IPS-NIHi7 (cell line): Measurements from ENCODE around the gene CYYR1.

Experiments used
- DNase-seq: peaks from one replicate; pipeline ENCODE4 v3.0.0; 2012; ENCODE audit warnings: mixed read lengths; ENCODE audit errors: extremely low spot score

CYYR1 gene

GRCh38 chr21:26553898-26554297, 19.2 kb downstream of the CYYR1 start:
- no peak for DNase-seq

GRCh38 chr21:26550326-26550725, 22.8 kb downstream of the CYYR1 start:
- no peak for DNase-seq

GRCh38 chr21:26546446-26547097, 26.5 kb downstream of the CYYR1 start:
- DNase-seq = no peak

- DNase-seq = no peak
Measured at GRCh38 chr21:26544201-26544775, 28.8 kb downstream of the CYYR1 start.

- DNase-seq = no peak
Measured at GRCh38 chr21:26540651-26541050, 32.4 kb downstream of the CYYR1 start.

GRCh38 chr21:26539566-26539965, 33.5 kb downstream of the CYYR1 start:
- no peak for DNase-seq

GRCh38 chr21:26534517-26534916, 38.6 kb downstream of the CYYR1 start:
- DNase-seq = no peak

- no peak for DNase-seq
Measured at GRCh38 chr21:26532208-26532607, 40.9 kb downstream of the CYYR1 start.

GRCh38 chr21:26529526-26529925, 43.6 kb downstream of the CYYR1 start:
- no peak for DNase-seq

GRCh38 chr21:26528882-26529281, 44.2 kb downstream of the CYYR1 start:
- no peak for DNase-seq

- DNase-seq = no peak
Measured at GRCh38 chr21:26522704-26523103, 50.4 kb downstream of the CYYR1 start.

GRCh38 chr21:26519142-26519541, 53.9 kb downstream of the CYYR1 start:
- no peak for DNase-seq

GRCh38 chr21:26515257-26515656, 57.8 kb downstream of the CYYR1 start:
- DNase-seq = no peak

GRCh38 chr21:26513212-26513611, 59.9 kb downstream of the CYYR1 start:
- no peak for DNase-seq

GRCh38 chr21:26512664-26513063, 60.4 kb downstream of the CYYR1 start:
- DNase-seq = no peak

- no peak for DNase-seq
Measured at GRCh38 chr21:26508903-26509302, 64.2 kb downstream of the CYYR1 start.

- DNase-seq = no peak
Measured at GRCh38 chr21:26506956-26507355, 66.1 kb downstream of the CYYR1 start.

- no peak for DNase-seq
Measured at GRCh38 chr21:26505211-26505610, 67.9 kb downstream of the CYYR1 start.

- no peak for DNase-seq
Measured at GRCh38 chr21:26503414-26503813, 69.7 kb downstream of the CYYR1 start.

- no peak for DNase-seq
Measured at GRCh38 chr21:26501495-26502021, 71.5 kb downstream of the CYYR1 start.

- no peak for DNase-seq
Measured at GRCh38 chr21:26499495-26499894, 73.6 kb downstream of the CYYR1 start.

- DNase-seq = no peak
Measured at GRCh38 chr21:26495283-26495849, 77.7 kb downstream of the CYYR1 start.

GRCh38 chr21:26491663-26492062, 81.4 kb downstream of the CYYR1 start:
- no peak for DNase-seq
